ENCODE results near the gene ACVR1B. TPM values are rescaled to one million over a fixed set of nuclear protein-coding genes. Genes with fewer than 3 reads are reported as not detected.

ACVR1B gene
- total and polyA plus RNA-seq, 2 experiments from 2014 or later: 2.4 to 7.5 TPM

- Histone ChIP-seq H3K27me3 (ENCODE audit: insufficient read depth) (peaks cover 39% of the 10 kb centered on the region), H4K20me1 (replicated peaks; ENCODE audit: insufficient read depth) (no peaks in the 10 kb centered on the region), H3K9me2 (ENCODE audit: insufficient read depth) (no peaks in the 10 kb centered on the region), H2AFZ (peak overlapping the region; percentile 98), H3K4me2 (peak overlapping the region; percentile 88), H3K4me3 (peak overlapping the region; percentile 73), H3K4me1 (ENCODE audit: insufficient read depth) (peaks cover 21% of the 10 kb centered on the region), H3K79me2 (replicated peaks; ENCODE audit: insufficient read depth) (no peaks in the 10 kb centered on the region), H3F3A (replicated peaks; ENCODE audit: low read depth) (peaks cover 6% of the 10 kb centered on the region; the same call in 1 of the 2 replicates), H3K36me3 (ENCODE audit: insufficient read depth) (no peaks in the 10 kb centered on the region), H3K27ac (ENCODE audit: low read depth) (no peak overlapping the region)
- Mint-ChIP-seq H3K27me3 (ENCODE audit: insufficient read depth, low read depth, poor library complexity) (peaks cover 30% of the 10 kb centered on the region), H3K27ac (no peak overlapping the region), H3K4me1 (peaks cover 24% of the 10 kb centered on the region), H3K36me3 (ENCODE audit: low read depth) (no peaks in the 10 kb centered on the region), H3K9me3 (no peaks in the 10 kb centered on the region), H3K4me3 (peak overlapping the region; percentile 67)
- TF ChIP-seq CTCF (conservative IDR thresholded peaks at IDR 0.05; ENCODE audit: low read depth in 2 of 2) (no peak), EZH2phosphoT487 (IDR thresholded peaks at IDR 0.05; ENCODE audit: unreplicated experiment) (no peak), ETS1 (IDR thresholded peaks at IDR 0.05) (no peak), CREB1 (CRISPR knock-in tag; IDR thresholded peaks at IDR 0.05; ENCODE audit: low read depth) (no peak), ZNF114 (CRISPR knock-in tag; IDR thresholded peaks at IDR 0.05) (no peak), JUNB (IDR thresholded peaks at IDR 0.05; ENCODE audit: unreplicated experiment) (no peak), ZNF331 (CRISPR knock-in tag; IDR thresholded peaks at IDR 0.05; ENCODE audit: low read depth) (no peak), NANOG (IDR thresholded peaks at IDR 0.05; ENCODE audit: borderline replicate concordance) (no peak), EZH2 (IDR thresholded peaks at IDR 0.05; ENCODE audit: low read depth, unreplicated experiment) (no peak)
- DNase-seq (ENCODE audit: low spot score) (peak; percentile 67), ATAC-seq (peak; percentile 31)
These were observed 71.3 kb downstream of the ACVR1B start for GRCh38 chr12:52022841-52023181.

GRCh38 chr12:52023182-52023975 lies 71.9 kb downstream of the ACVR1B start:
- H3K36me3 Mint-ChIP-seq (ENCODE audit: low read depth): no peaks in the 10 kb centered on the region
- H3K4me3 Mint-ChIP-seq: peak overlapping the region; percentile 67
- H3K27me3 ChIP-seq (ENCODE audit: insufficient read depth): peaks cover 39% of the 10 kb centered on the region
- H3K9me2 ChIP-seq (ENCODE audit: insufficient read depth): no peaks in the 10 kb centered on the region
- H3K4me3 ChIP-seq: peak overlapping the region; percentile 73
- no peaks in the 10 kb centered on the region for H3K36me3 ChIP-seq (ENCODE audit: insufficient read depth)
- peaks cover 24% of the 10 kb centered on the region for H3K4me1 Mint-ChIP-seq
- no peaks in the 10 kb centered on the region for H3K79me2 ChIP-seq (replicated peaks; ENCODE audit: insufficient read depth)
- H3K27me3 Mint-ChIP-seq (ENCODE audit: insufficient read depth, low read depth, poor library complexity): peaks cover 30% of the 10 kb centered on the region
- no peaks in the 10 kb centered on the region for H4K20me1 ChIP-seq (replicated peaks; ENCODE audit: insufficient read depth)
- peaks cover 6% of the 10 kb centered on the region; the same call in 1 of the 2 replicates for H3F3A ChIP-seq (replicated peaks; ENCODE audit: low read depth)
- H3K27ac ChIP-seq (ENCODE audit: low read depth): no peak overlapping the region
- no peak overlapping the region for H3K27ac Mint-ChIP-seq
- peak overlapping the region; percentile 88 for H3K4me2 ChIP-seq
- DNase-seq (ENCODE audit: low spot score) (peak; percentile 86), ATAC-seq (peak; percentile 42)
- 0 out of 2 replicates have a peak, but pooled peaks have one; percentile 46 for TF ChIP-seq POLR2AphosphoS5 (IDR thresholded peaks at IDR 0.05; ENCODE audit: low read depth)
- TF ChIP-seq ZNF114 (CRISPR knock-in tag; IDR thresholded peaks at IDR 0.05): no peak
- TF ChIP-seq JUNB (IDR thresholded peaks at IDR 0.05; ENCODE audit: unreplicated experiment): no peak
- TF ChIP-seq REST (IDR thresholded peaks at IDR 0.05; ENCODE audit: unreplicated experiment): no peak
- TF ChIP-seq EZH2phosphoT487 (IDR thresholded peaks at IDR 0.05; ENCODE audit: unreplicated experiment): no peak
- peak; percentile 7; the same call in 1 of the 2 replicates for TF ChIP-seq ETS1 (IDR thresholded peaks at IDR 0.05)
- TF ChIP-seq CREB1 (CRISPR knock-in tag; IDR thresholded peaks at IDR 0.05; ENCODE audit: low read depth): peak; percentile 72
- peak; percentile 83 to 96 for TF ChIP-seq CTCF (conservative IDR thresholded peaks at IDR 0.05; ENCODE audit: low read depth in 2 of 2)
- no peaks in the 10 kb centered on the region for H3K9me3 Mint-ChIP-seq
- peaks cover 21% of the 10 kb centered on the region for H3K4me1 ChIP-seq (ENCODE audit: insufficient read depth)
- H2AFZ ChIP-seq: peak overlapping the region; percentile 99

All from GM23338 (cell line).